Spleen (tissue), 11 donors: Measurements from ENCODE around the gene CFD. TPM values are rescaled to one million over a fixed set of nuclear protein-coding genes. Genes with fewer than 3 reads are reported as not detected.
A peak's percentile ranks its signal among the peaks of the same experiment; 100 is the strongest.

ENCODE experiments used
- DNase-seq: peaks from one replicate; pipeline ENCODE4 v3.0.0-alpha.2; 2020
- H3K27ac ChIP-seq, 8 donors: fragments of 200-600 bp; sonication (generic) in 7 of 8; 1 replicate in 4 of 8; 2 replicates in 4 of 8; pipeline versions ENCODE4 v1.5.0 to v1.8.0; 2016 to 2021; ENCODE audit warnings: inconsistent platforms in 4 of 8, mild to moderate bottlenecking in 4 of 8, moderate library complexity in 1 of 8
- H3K27me3 ChIP-seq, 7 donors: fragments of 200-600 bp; sonication (generic) in 6 of 7; replicated peaks in 1 of 7; 1 replicate in 4 of 7; 2 replicates in 3 of 7; pipeline versions ENCODE4 v1.5.0 to v1.8.0; 2016 to 2021; ENCODE audit warnings: inconsistent platforms in 3 of 7, mild to moderate bottlenecking in 1 of 7
- H3K36me3 ChIP-seq, 6 donors: fragments of 200-600 bp; sonication (generic) in 5 of 6; 1 replicate in 4 of 6; 2 replicates in 2 of 6; pipeline versions ENCODE4 v1.5.0 to v1.8.0; 2016 to 2021; ENCODE audit warnings: inconsistent platforms in 2 of 6
- H3K4me1 ChIP-seq, 6 donors: fragments of 200-600 bp; sonication (generic) in 5 of 6; 1 replicate in 3 of 6; 2 replicates in 3 of 6; pipeline versions ENCODE4 v1.5.0 to v1.8.0; 2016 to 2021; ENCODE audit warnings: inconsistent platforms in 3 of 6
- H3K4me3 ChIP-seq, 8 donors: fragments of 200-600 bp; sonication (generic) in 7 of 8; 1 replicate in 4 of 8; 2 replicates in 4 of 8; pipeline versions ENCODE4 v1.5.0 to v1.8.0; 2016 to 2021; ENCODE audit warnings: inconsistent platforms in 4 of 8, mild to moderate bottlenecking in 4 of 8, moderate library complexity in 2 of 8
- H3K9me3 ChIP-seq, 8 donors: fragments of 200-600 bp; sonication (generic) in 7 of 8; 1 replicate in 4 of 8; 2 replicates in 4 of 8; pipeline versions ENCODE4 v1.5.0 to v1.8.0; 2016 to 2021; ENCODE audit warnings: inconsistent platforms in 4 of 8
- POLR2A ChIP-seq, 3 donors: fragments of 450-650 bp; IDR thresholded peaks; one replicate each; pipeline ENCODE4 v1.5.1; 2017; ENCODE audit warnings: antibody characterized with exemption in 3 of 3, mild to moderate bottlenecking in 1 of 3
- POLR2AphosphoS5 ChIP-seq, 3 donors: sonication (generic); formaldehyde crosslinking; IDR thresholded peaks; one replicate each; pipeline ENCODE4 v1.5.1; 2017; ENCODE audit warnings: antibody characterized with exemption in 3 of 3
- WGBS, 5 donors: extraction: QIAGEN DNeasy Blood & Tissue Kit in 3 of 5; methylation state at CpG; one replicate each; pipeline versions ENCODE4 v1.1.5 to v1.1.7; 2013 to 2018; 5-methylcytosine and 5-hydroxymethylcytosine counted together
- intact Hi-C: fragments of 100-400 bp; cut with DNase I; formaldehyde crosslinking; loops from one replicate; pipeline ENCODE4 v1.15.0; 2023; ENCODE audit warnings: low total_unique reads
- microRNA-seq, 3 donors: library from miRNA; unstranded; fragments of <30 nt; microRNA quantifications; one replicate each; pipeline versions ENCODE4 to v1.1.0, GENCODE V29; 2019 to 2020
- polyA plus RNA-seq, 3 donors: library from polyadenylated mRNA; stranded (reverse); fragments of 200-250 nt; gene quantifications; one replicate each; pipeline ENCODE4 v1.2.1, GENCODE V29; 2013
- small RNA-seq, 4 donors: library from RNA; depleted of rRNA; stranded (forward); fragments of <200 nt; gene quantifications; one replicate each; pipeline ENCODE3, GENCODE V24; 2016
- total RNA-seq, 7 donors: library from RNA; depleted of rRNA in 3 of 7; stranded (reverse); fragments of >200 nt in 3 of 7; fragmentation: NEBNext Ultra II Directional in 4 of 7; extraction: Animal tissue kit (Norgen Biotek cat#: 25700) in 4 of 7; gene quantifications; one replicate each; pipeline versions ENCODE4 v1.1.0 to v1.2.1, GENCODE V29; 2016 to 2021
- TF ChIP-seq, protein P1 (sequence below), 11 experiments: fragments of 200-600 bp in 7 of 11; fragments of 450-650 bp in 4 of 11; sonication (generic) in 4 of 11; IDR thresholded peaks in 8 of 11; conservative IDR thresholded peaks in 3 of 11; 1 replicate in 7 of 11; 2 replicates in 4 of 11; pipeline versions ENCODE4 v1.4.0 to v1.8.0; 2016 to 2021; ENCODE audit warnings: antibody characterized with exemption in 11 of 11, inconsistent platforms in 4 of 11, mild to moderate bottlenecking in 1 of 11
- donor health status: healthy with polysubstance abuse.
- donor health status: DM: no; HTN: no; CAD: no; lungs with moderate emphysema.
- donor health status: DM: no; HTN: no; CAD: no.
- donor health status: Bipolar disorder and iron deficiency.
- donor health status: healthy.
- donor health status: DM: no; HTN: no; CAD: no.
- donor health status: DM: yes; HTN: yes; CAD: no.

CFD gene
- total and polyA plus RNA-seq, 10 donors = 6.6 to 59.5 (median 24.2) TPM

- TF ChIP-seq, protein P1, sequence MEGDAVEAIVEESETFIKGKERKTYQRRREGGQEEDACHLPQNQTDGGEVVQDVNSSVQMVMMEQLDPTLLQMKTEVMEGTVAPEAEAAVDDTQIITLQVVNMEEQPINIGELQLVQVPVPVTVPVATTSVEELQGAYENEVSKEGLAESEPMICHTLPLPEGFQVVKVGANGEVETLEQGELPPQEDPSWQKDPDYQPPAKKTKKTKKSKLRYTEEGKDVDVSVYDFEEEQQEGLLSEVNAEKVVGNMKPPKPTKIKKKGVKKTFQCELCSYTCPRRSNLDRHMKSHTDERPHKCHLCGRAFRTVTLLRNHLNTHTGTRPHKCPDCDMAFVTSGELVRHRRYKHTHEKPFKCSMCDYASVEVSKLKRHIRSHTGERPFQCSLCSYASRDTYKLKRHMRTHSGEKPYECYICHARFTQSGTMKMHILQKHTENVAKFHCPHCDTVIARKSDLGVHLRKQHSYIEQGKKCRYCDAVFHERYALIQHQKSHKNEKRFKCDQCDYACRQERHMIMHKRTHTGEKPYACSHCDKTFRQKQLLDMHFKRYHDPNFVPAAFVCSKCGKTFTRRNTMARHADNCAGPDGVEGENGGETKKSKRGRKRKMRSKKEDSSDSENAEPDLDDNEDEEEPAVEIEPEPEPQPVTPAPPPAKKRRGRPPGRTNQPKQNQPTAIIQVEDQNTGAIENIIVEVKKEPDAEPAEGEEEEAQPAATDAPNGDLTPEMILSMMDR (IDR thresholded peaks at IDR 0.05 in 8 of 11, conservative IDR thresholded peaks at IDR 0.05 in 3 of 11) = no peak
- peak; percentile 40 to 79 (median 42) for TF ChIP-seq POLR2AphosphoS5 (IDR thresholded peaks at IDR 0.05)
- WGBS, 5 donors = 42 to 64% (median 52%) methylated on average over 10 to 14 of the region's 14 CpGs
- peaks cover 0 to 43% (median 1%) of the 10 kb centered on the region in 6 donors for H3K36me3 ChIP-seq
- H3K4me3 ChIP-seq = peak overlapping the region in 1 of 8 donors; percentile 68
- intact Hi-C loops = no loop called here
- peaks cover 29 to 97% (median 67%) of the 10 kb centered on the region in 6 donors for H3K4me1 ChIP-seq
- peak overlapping the region; percentile 79 to 99 (median 94) for H3K27ac ChIP-seq
- DNase-seq = peak; percentile 93
- H3K27me3 ChIP-seq = no peaks in the 10 kb centered on the region
- H3K9me3 ChIP-seq = no peaks in the 10 kb centered on the region
Observed at GRCh38 chr19:907183-907853, 47.9 kb downstream of the CFD start.

DNA sequence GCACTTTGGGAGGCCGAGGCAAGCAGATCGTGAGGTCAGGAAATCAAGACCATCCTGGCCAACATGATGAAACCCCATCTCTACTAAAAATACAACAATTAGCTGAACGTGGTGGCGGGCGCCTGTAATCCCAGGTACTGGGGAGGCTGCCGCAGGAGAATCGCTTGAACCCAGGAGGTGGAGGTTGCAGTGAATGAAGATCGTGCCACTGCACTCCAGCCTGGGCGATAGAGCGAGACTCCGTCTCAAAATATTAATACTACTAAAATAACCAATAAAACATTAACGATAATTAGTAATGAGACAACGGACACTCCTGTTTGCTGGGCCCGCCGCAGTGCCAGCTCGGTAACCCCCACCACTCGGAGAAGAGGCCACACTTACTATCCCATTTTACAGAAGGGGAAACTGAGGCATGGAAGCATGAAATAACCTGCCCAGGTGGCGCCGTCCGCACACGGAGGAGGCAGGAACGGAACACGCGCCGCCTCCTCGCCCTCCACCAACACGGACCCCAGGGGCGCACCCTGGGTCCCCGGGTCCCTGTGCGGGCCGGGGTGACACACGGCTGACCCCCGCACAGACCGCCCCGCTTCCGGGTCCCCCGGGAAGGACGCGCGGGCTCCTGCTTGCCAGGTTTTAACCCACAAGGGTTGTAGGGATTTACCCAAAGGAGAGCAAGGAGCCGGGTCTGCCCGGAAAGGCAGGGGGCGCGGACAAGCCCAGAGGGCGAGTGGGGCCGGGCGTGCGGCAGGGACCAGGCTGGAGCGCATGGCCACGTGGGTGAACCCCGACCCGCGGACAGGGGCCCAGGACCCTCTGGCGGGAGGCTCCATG, 52.0 kb downstream of the CFD start:
- Histone ChIP-seq H3K4me3 (peak overlapping the region in 5 of 8 donors; percentile 8 to 84 (median 64)), H3K27ac (peak overlapping the region in 7 of 8 donors; percentile 32 to 99 (median 98)), H3K36me3 (peaks cover 0 to 20% (median 0%) of the 10 kb centered on the region in 6 donors), H3K9me3 (no peaks in the 10 kb centered on the region), H3K27me3 (peaks cover 0 to 6% (median 0%) of the 10 kb centered on the region in 7 donors), H3K4me1 (peaks cover 29 to 85% (median 63%) of the 10 kb centered on the region in 6 donors)
- WGBS, 5 donors = 80 to 87% (median 82%) methylated on average over 53 to 54 of the region's 54 CpGs
- DNase-seq = peak; percentile 86
- TF ChIP-seq POLR2A (IDR thresholded peaks at IDR 0.05) (no peak), POLR2AphosphoS5 (IDR thresholded peaks at IDR 0.05) (peak in 1 of 3 donors; percentile 61)
- TF ChIP-seq, protein P1 (IDR thresholded peaks at IDR 0.05 in 8 of 11, conservative IDR thresholded peaks at IDR 0.05 in 3 of 11) = no peak
- intact Hi-C loops = no loop called here

DNA sequence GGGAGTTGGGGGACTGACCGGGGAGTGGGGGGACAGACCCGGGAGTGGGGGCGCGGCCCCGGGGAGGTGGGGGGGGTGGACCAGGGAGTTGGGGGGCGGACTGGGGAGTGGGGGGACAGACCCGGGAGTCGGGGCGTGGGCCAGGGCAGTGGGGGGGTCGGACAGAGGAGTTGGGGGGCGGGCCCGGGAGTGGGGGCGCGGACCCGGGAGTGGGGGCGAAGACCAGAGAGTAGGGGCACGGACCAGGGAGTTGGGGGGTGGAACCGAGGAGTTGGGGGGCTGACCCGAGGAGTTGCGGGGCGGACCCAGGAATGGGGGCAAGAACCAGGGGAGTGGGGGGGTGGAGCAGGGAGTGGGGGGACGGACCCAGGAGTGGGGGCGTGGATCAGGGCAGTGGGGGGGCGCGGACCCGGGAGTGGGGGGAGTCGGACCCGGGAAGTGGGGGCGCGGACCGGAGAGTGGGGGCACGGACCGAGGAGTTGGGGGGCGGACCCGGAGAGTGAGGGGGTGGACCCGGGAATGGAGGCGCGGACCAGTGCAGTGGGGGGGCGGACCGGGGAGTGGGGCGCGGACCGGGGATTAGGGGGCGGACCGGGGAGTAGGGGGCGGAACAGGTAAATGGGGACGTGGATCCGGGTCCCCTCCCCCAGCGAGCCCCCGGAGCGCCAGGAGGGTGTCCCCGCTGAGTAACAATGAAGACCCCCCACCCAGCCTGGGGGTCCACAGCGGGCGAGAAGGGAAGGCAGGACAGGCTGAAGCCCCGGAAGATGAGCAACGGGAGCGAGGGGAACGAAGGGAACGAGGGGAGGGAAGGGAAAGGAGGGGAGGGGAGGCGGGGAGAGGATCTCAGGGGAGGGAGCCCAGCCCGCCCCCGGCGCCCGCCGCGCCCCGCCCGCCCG, 53.0 kb downstream of the CFD start:
- Histone ChIP-seq H3K36me3 (peaks cover 0 to 20% (median 0%) of the 10 kb centered on the region in 6 donors), H3K4me1 (peaks cover 32 to 85% (median 63%) of the 10 kb centered on the region in 6 donors), H3K27ac (peak overlapping the region; percentile 66 to 99 (median 98)), H3K9me3 (no peaks in the 10 kb centered on the region), H3K27me3 (peaks cover 4 to 16% (median 10%) of the 10 kb centered on the region in 7 donors), H3K4me3 (peak overlapping the region; percentile 44 to 84 (median 58))
- WGBS, 5 donors = 3 to 9% (median 5%) methylated on average over 36 to 67 of the region's 69 CpGs
- peak; percentile 89 for DNase-seq
- intact Hi-C loops = no loop called here
- TF ChIP-seq POLR2AphosphoS5 (IDR thresholded peaks at IDR 0.05) = no peak
- TF ChIP-seq, protein P1 (IDR thresholded peaks at IDR 0.05 in 8 of 11, conservative IDR thresholded peaks at IDR 0.05 in 3 of 11) = no peak
- no peak for TF ChIP-seq POLR2A (IDR thresholded peaks at IDR 0.05)

Small RNAs within 50 kb of the gene (microRNA-seq; reads per million reads assigned to microRNA genes)
- gene MIR3187 = 5.8 to 8.1 (median 7.3) reads per million in 3 donors

Small RNAs within 50 kb of the gene (small RNA-seq; reads per million reads assigned to genes)
- gene MIR3187 (0 reads per million in 4 donors), gene RNU6-9 (0 reads per million in 4 donors)

Other genes with a start within 250 kb of the CFD start
- 10 to 100 TPM; 28.6 to 55.6 (median 49.7) TPM for gene POLRMT, start 226.1 kb upstream of the CFD start, total RNA-seq
- 100 to 1,000 TPM in 2 of 3 donors, 10 to 100 TPM in 1; 67.8 to 105 (median 102) TPM for gene POLRMT, start 226.1 kb upstream of the CFD start, polyA plus RNA-seq
- gene FGF22, start 219.8 kb upstream of the CFD start, total RNA-seq = under 1 TPM in 2 of 7 donors, not detected in 5; 0.27 to 0.61 TPM
- gene FGF22, start 219.8 kb upstream of the CFD start, polyA plus RNA-seq = under 1 TPM in 2 of 3 donors, not detected in 1; 0.10 to 0.20 TPM
- gene RNF126, start 196.4 kb upstream of the CFD start, total RNA-seq = 10 to 100 TPM; 49.2 to 95.1 (median 57.7) TPM
- gene RNF126, start 196.4 kb upstream of the CFD start, polyA plus RNA-seq = 10 to 100 TPM; 38.1 to 55.3 (median 45.0) TPM
- 10 to 100 TPM; 11.5 to 43.4 (median 16.6) TPM for gene FSTL3, start 183.3 kb upstream of the CFD start, total RNA-seq
- gene FSTL3, start 183.3 kb upstream of the CFD start, polyA plus RNA-seq = 10 to 100 TPM in 2 of 3 donors, 1 to 10 TPM in 1; 5.6 to 31.2 (median 10.9) TPM
- 1 to 10 TPM in 2 of 7 donors, under 1 TPM in 3, not detected in 2; 0.46 to 2.5 (median 0.60) TPM for gene PRSS57, start 164.2 kb upstream of the CFD start, total RNA-seq
- under 1 TPM; 0.24 to 0.70 (median 0.27) TPM for gene PRSS57, start 164.2 kb upstream of the CFD start, polyA plus RNA-seq
- 10 to 100 TPM; 19.9 to 80.1 (median 30.0) TPM for gene PALM, start 150.7 kb upstream of the CFD start, total RNA-seq
- gene PALM, start 150.7 kb upstream of the CFD start, polyA plus RNA-seq = 10 to 100 TPM in 1 of 3 donors, 1 to 10 TPM in 2; 6.0 to 24.1 (median 7.0) TPM
- gene MISP, start 108.6 kb upstream of the CFD start, total RNA-seq = not detected
- under 1 TPM in 1 of 3 donors, not detected in 2; 0.13 TPM for gene MISP, start 108.6 kb upstream of the CFD start, polyA plus RNA-seq
- gene PTBP1, start 62.2 kb upstream of the CFD start, total RNA-seq = 100 to 1,000 TPM; 147 to 305 (median 247) TPM
- 100 to 1,000 TPM in 1 of 3 donors, 10 to 100 TPM in 2; 89.9 to 130 (median 98.6) TPM for gene PTBP1, start 62.2 kb upstream of the CFD start, polyA plus RNA-seq
- under 1 TPM in 5 of 7 donors, not detected in 2; 0.27 to 0.79 (median 0.43) TPM for gene PLPPR3, start 37.7 kb upstream of the CFD start, total RNA-seq
- under 1 TPM in 1 of 3 donors, not detected in 2; 0.03 TPM for gene PLPPR3, start 37.7 kb upstream of the CFD start, polyA plus RNA-seq
- gene AZU1, start 31.8 kb upstream of the CFD start, total RNA-seq = 10 to 100 TPM in 3 of 7 donors, 1 to 10 TPM in 4; 3.1 to 69.7 (median 9.6) TPM
- gene AZU1, start 31.8 kb upstream of the CFD start, polyA plus RNA-seq = 1 to 10 TPM; 1.7 to 7.6 (median 4.2) TPM
- gene PRTN3, start 18.7 kb upstream of the CFD start, total RNA-seq = 100 to 1,000 TPM in 1 of 7 donors, 10 to 100 TPM in 3, 1 to 10 TPM in 3; 2.8 to 168 (median 11.7) TPM
- 1 to 10 TPM in 2 of 3 donors, under 1 TPM in 1; 0.89 to 3.3 (median 1.3) TPM for gene PRTN3, start 18.7 kb upstream of the CFD start, polyA plus RNA-seq
- gene ELANE, start 7.4 kb upstream of the CFD start, total RNA-seq = 100 to 1,000 TPM in 1 of 7 donors, 10 to 100 TPM in 4, 1 to 10 TPM in 2; 3.9 to 137 (median 17.0) TPM
- 1 to 10 TPM; 2.8 to 6.7 (median 5.4) TPM for gene ELANE, start 7.4 kb upstream of the CFD start, polyA plus RNA-seq
- 10 to 100 TPM; 37.0 to 60.7 (median 52.7) TPM for gene MED16, start 33.5 kb downstream of the CFD start, total RNA-seq
- gene MED16, start 33.5 kb downstream of the CFD start, polyA plus RNA-seq = 10 to 100 TPM; 43.2 to 82.1 (median 77.6) TPM
- gene RNU6-9, start 33.8 kb downstream of the CFD start, total RNA-seq = not detected
- gene RNU6-9, start 33.8 kb downstream of the CFD start, polyA plus RNA-seq = not detected
- 100 to 1,000 TPM in 3 of 7 donors, 10 to 100 TPM in 4; 41.0 to 175 (median 90.9) TPM for gene R3HDM4, start 53.6 kb downstream of the CFD start, total RNA-seq
- gene R3HDM4, start 53.6 kb downstream of the CFD start, polyA plus RNA-seq = 10 to 100 TPM; 74.6 to 99.7 (median 87.4) TPM
- under 1 TPM in 5 of 7 donors, not detected in 2; 0.30 to 0.50 (median 0.37) TPM for gene KISS1R, start 57.7 kb downstream of the CFD start, total RNA-seq
- gene KISS1R, start 57.7 kb downstream of the CFD start, polyA plus RNA-seq = under 1 TPM; 0.22 to 0.42 (median 0.27) TPM
- gene ARID3A, start 66.4 kb downstream of the CFD start, total RNA-seq = 10 to 100 TPM; 14.9 to 42.5 (median 22.6) TPM
- 10 to 100 TPM in 1 of 3 donors, 1 to 10 TPM in 2; 2.5 to 10.3 (median 3.2) TPM for gene ARID3A, start 66.4 kb downstream of the CFD start, polyA plus RNA-seq
- gene WDR18, start 124.7 kb downstream of the CFD start, total RNA-seq = 10 to 100 TPM; 17.8 to 63.4 (median 28.2) TPM
- gene WDR18, start 124.7 kb downstream of the CFD start, polyA plus RNA-seq = 10 to 100 TPM; 57.6 to 96.0 (median 85.9) TPM
- gene GRIN3B, start 140.8 kb downstream of the CFD start, total RNA-seq = under 1 TPM in 2 of 7 donors, not detected in 5; 0.07 to 0.11 TPM
- gene GRIN3B, start 140.8 kb downstream of the CFD start, polyA plus RNA-seq = not detected
- gene TMEM259, start 161.5 kb downstream of the CFD start, total RNA-seq = 100 to 1,000 TPM; 187 to 275 (median 240) TPM
- gene TMEM259, start 161.5 kb downstream of the CFD start, polyA plus RNA-seq = 100 to 1,000 TPM; 172 to 560 (median 460) TPM
- gene RNU6-2, start 161.9 kb downstream of the CFD start, total RNA-seq = not detected
- gene RNU6-2, start 161.9 kb downstream of the CFD start, polyA plus RNA-seq = not detected
- gene CNN2, start 166.9 kb downstream of the CFD start, total RNA-seq = 100 to 1,000 TPM; 102 to 296 (median 233) TPM
- 100 to 1,000 TPM; 126 to 147 (median 140) TPM for gene CNN2, start 166.9 kb downstream of the CFD start, polyA plus RNA-seq
- 100 to 1,000 TPM in 3 of 7 donors, 10 to 100 TPM in 4; 64.6 to 162 (median 94.7) TPM for gene ABCA7, start 180.4 kb downstream of the CFD start, total RNA-seq
- gene ABCA7, start 180.4 kb downstream of the CFD start, polyA plus RNA-seq = 100 to 1,000 TPM in 2 of 3 donors, 10 to 100 TPM in 1; 67.5 to 197 (median 152) TPM
- gene ARHGAP45, start 207.5 kb downstream of the CFD start, total RNA-seq = 100 to 1,000 TPM; 161 to 258 (median 237) TPM
- 100 to 1,000 TPM; 205 to 356 (median 329) TPM for gene ARHGAP45, start 207.5 kb downstream of the CFD start, polyA plus RNA-seq
- gene POLR2E, start 235.7 kb downstream of the CFD start, total RNA-seq = 100 to 1,000 TPM; 106 to 152 (median 123) TPM
- gene POLR2E, start 235.7 kb downstream of the CFD start, polyA plus RNA-seq = 100 to 1,000 TPM in 2 of 3 donors, 10 to 100 TPM in 1; 70.8 to 144 (median 105) TPM
- 100 to 1,000 TPM; 138 to 275 (median 216) TPM for gene GPX4, start 244.3 kb downstream of the CFD start, total RNA-seq
- gene GPX4, start 244.3 kb downstream of the CFD start, polyA plus RNA-seq = 100 to 1,000 TPM; 480 to 562 (median 522) TPM